HS-27A (cell line): ENCODE results near the gene TMEM235.

Experiments used
- DNase-seq: peaks from one replicate; pipeline ENCODE4 v3.0.0-alpha.2; 2012; ENCODE audit warnings: low read depth, missing footprints

Gene TMEM235

DNA sequence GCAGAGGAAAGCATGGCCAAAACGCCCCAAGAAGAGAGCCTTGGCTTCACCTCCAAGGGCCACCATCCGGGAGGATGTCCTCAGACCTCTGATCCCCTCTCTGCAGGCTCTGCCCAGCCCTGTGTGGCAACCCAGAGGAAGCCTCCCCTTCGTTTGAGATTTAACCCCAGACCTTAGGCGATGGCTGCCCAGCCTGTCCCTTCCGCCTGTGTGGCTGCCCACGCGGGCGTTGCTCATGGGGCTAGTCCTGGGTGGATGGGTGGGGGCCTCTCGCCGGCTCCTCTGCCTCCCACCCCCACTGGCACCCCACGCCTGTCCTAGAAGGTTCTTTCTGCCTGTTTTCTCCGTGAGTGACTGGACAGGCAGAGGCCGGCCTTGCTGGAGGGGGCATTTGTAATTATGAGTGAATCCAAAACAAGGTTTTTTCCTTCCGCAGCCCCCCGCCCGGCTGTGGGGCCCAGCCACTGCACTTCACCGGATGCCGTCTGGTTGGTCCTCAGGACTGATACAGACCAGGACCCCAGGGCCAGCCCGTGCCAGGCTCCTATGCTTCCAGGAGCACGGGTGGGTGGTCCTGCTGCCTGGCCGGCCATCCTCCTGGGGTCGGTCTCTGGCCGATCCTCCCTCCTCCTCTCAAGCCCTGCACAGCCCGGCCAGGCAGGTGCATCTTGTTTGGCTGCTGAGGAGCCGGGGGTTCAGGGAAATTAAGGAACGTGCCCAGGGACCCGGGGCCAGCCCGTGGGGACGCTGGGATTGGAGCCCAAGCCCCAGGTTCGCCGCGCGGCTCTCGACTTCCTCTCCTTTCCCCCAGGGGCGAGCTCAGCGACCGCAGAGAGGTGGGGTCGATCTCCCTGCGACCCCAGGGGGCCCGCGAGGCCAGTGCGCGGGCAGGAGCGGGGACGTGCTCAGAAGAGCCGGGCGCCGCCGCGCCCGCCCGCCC, at the start of gene TMEM235:
TSS of gene TMEM235 (plus strand) at position 636 of the 940 bp plus-strand sequence. CDS start 393 bp downstream, outside the sequence.
- DNase-seq = no peak

DNA sequence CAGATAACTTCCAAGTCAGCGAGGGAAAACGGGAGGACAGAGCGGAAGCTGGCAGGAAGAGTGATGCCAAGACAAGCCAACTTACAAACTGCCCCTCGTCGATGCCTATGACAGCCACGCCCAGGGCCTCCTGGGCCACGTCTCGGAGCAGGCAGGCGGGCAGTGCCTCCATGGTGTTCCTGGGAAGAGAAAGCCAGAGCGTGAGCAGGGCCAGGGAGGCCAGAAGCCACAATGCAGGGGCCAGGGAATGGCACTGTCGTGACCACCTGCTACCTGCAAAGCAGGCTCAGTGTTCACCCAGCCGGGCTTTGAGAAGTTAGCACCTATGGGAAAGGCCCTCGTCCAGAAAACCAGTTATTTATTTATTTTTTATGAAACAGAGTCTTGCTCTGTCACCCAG, 48.9 kb upstream of the TMEM235 start:
- DNase-seq = no peak

DNA sequence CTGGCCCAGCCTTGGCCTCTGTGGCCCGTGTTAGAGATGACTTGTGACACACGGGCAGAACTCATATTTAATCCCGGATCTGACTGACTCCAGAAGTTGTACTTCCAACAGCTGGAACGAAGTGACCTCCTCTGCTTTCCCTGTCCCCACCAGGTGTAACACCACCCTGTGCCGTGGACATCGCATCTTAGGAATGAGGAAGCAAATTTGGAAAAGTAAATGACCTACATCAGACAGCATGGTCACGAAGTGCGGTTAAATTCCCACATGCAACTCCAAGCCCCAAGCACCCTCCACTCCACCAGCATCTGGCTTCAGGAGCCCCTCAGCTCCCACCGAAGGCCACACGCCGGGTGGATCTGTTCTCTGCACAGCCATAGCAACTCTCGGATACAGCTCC, 47.5 kb upstream of the TMEM235 start:
- DNase-seq = no peak

DNA sequence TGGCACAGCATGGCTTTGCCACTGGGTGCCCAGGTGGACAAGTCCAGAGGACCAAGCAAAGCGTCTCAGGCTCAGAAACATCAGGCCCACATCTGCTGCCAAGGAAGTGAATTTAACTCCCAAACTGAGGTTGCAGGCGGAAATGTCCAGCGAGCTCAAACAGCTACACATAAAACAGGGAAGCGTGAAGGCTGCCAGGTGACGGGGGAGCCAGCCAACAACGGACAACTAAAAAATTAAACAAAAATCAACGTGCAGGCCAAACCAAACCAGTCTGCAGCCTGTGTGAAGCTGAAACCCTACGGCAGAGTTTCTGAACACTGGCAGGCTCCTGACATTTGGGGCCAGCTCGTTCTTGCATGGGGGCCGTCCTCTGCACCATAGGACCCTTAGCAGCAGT, 47.1 kb upstream of the TMEM235 start:
- no peak for DNase-seq

DNA sequence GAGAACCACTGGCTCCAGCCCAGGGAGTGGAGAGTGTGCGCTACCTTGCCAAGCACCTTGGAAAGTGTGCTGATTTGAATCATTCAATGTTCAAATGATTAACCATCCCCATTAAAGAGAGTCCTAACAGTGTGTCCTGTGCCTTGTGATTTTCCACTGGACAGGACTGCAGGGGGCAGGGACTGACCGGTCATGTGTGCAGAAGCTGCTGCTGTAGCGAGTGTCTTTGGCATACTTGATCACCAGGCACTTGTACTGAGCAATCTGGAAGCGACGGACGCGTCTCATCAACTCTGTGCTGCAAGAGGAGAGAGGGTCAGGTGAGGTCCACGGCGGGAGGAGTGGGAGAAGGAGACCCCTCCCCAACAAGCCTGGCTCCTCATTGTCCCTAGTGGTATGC, 46.6 kb upstream of the TMEM235 start:
- DNase-seq = no peak

DNA sequence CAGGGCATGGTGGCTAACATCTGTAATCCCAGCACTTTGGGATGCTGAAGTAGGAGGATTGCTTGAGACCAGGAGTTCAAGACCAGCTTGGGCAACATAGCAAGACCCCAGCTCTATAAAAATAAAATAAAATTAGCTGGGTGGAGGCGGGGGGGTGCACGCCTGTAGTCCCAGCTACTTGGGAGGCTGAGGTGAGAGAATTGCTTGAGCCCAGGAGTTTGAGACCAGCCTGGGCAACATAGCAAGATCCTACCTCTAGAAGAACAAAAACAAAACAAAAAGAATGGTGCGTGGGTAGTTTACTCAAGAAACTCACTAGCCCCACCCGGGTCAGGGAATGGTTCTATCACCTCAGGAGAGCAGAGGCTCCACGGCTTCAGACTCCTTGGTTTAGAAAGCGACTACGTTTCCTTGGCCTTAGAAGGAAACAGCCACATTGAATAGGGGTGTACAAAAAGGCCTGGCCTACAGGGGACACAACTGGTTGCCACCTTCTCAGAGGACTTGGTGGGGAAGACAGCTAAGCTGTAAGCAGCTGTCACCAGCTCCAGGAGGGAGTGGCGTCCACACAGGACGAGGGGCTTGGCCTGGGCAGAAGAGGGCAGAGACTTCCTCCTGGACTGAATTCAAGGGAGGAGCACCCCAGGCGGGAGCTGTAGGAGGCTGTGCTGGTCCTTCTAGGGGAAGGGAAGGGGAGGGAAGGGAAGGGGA, 45.3 kb upstream of the TMEM235 start:
- DNase-seq = no peak

DNA sequence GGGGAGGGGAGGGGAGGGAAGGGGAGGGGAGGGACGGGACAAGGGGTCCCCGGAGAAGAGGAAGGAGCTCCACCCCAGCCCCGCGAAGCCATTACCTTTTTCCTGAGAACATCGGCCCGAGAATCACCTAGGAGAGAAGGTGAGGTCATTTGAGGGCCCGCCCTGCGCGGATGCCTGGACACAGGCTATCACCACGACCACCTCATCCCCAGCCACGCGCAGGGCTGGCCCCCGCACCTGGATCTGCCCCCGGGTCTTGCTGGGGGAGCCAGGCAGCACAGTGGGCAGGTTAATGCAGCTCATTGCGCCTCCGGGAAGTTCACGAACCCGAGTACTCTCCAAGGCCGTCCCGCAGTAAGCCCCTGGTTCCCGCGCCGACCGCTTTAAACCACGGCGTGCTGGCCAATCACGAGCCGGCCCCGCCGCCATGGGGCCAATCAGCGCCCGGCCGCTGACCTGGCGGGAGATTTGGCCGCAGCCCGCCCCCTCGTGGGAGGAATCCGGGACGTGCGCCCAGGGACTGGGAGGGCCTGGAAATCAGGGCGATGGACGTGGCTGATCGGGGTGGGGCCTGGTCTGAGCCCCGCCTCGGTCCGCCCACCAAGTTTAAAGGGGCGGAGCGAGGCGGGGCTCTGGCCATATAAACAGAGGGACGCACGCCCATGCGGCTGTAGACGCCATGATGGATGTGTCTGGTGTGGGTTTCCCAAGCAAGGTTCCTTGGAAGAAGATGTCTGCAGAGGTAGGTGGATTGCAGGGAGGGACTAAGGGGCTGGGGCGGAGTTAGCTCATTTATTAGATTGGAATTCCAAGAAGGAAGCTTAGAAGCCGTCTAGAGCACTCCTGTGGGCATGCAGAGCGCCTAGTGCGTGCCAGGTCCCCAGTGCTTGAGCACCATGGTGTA, 44.5 kb upstream of the TMEM235 start, which contains the start of the genes AFMID and TK1:
TSS of gene AFMID (plus strand) at position 671 of the 904 bp plus-strand sequence. CDS start at position 680, 9 bp downstream.
TSS of gene TK1 (minus strand) at position 361 of the 904 bp plus-strand sequence. CDS start at position 303, 58 bp downstream.
- peak; percentile 71 for DNase-seq

DNA sequence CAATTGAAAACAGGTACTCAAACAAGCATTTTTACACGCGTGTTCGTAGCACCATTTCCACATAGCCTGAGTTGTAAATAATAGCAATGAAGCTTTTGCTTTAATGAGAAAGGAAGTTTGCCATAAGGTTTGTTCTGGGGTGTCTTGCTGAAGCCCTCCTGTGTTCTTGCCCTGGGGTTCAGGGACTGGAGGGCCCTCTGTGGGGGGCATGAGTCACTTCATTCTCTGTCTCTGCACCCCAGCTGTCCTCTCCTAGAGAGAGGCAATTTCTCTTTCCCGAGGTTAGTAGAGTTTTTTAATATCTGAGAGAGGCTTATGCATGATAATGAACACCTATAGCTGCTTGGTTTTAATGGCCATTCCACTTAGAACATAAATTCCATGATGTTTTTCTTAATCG, 34.7 kb upstream of the TMEM235 start:
- DNase-seq = no peak

DNA sequence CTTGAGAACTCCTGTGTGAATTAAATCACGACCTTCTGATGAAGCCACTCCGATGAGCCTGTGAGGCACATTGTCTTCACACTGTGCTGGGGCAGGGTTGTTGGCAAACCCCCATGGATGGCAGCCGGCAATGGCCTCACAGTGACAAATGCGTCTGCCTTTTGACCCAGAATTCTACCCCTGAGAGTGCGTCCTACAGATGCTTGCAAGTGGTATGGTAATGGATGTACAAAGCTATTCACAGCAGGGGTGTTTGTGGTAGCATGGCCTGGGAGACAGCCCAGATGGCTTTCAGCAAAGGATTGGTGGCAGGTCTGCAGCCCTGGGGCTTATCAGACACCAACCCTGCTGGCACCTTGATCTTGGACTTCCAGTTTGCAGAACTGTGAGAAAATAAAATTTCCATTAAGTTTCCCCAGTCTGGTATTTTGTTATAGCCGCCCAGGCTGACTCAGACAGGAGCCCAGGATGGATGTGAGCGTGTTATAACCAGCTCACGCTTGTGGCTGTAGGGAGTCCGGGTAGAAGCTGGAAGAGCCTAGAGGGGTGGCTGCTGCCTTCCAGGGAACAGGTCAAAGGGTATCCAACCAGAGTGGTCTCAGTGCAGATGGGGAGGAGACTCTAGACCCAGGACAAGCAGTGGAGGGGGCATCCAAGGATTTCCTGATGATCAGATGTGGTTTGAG, 34.1 kb upstream of the TMEM235 start:
- no peak for DNase-seq

DNA sequence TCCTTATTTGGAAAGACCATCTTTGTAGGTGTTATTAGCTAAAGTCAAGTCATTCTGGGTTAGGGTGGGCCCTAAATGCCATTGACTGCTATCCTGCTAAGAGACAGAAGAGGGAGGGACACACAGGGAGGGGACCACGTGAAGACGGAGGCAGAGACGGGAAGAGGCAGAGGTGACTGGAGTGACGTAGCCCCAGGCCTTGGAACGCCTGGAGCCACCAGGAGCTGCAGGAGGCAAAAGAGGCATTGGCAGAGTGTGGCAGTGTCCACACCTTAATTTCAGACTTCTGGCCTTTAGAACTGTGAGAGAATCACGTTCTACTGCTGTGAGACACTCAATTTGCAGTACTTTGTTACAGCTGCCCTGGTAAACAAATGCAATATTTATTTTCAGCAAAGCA, 31.0 kb upstream of the TMEM235 start:
- no peak for DNase-seq

DNA sequence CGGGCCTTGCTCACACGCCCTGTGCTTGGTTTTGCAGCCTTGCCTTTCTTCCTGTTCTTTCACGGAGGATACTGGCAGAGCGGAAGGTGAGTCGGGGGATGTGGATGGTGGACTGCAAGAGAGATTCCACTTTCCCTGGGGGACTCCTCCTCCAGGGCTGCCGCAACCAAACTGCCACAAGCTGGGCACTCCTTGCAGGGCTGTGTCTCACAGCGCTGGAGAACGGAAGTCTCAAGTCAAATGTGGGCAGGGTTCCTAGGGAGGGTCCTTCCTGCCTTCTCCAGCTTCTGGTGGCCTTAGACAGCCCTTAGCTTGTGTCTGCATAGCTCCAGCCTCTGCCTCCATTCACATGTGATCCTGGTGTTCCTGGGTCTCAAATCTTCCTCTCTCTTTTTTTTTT, 28.8 kb upstream of the TMEM235 start:
- no peak for DNase-seq

DNA sequence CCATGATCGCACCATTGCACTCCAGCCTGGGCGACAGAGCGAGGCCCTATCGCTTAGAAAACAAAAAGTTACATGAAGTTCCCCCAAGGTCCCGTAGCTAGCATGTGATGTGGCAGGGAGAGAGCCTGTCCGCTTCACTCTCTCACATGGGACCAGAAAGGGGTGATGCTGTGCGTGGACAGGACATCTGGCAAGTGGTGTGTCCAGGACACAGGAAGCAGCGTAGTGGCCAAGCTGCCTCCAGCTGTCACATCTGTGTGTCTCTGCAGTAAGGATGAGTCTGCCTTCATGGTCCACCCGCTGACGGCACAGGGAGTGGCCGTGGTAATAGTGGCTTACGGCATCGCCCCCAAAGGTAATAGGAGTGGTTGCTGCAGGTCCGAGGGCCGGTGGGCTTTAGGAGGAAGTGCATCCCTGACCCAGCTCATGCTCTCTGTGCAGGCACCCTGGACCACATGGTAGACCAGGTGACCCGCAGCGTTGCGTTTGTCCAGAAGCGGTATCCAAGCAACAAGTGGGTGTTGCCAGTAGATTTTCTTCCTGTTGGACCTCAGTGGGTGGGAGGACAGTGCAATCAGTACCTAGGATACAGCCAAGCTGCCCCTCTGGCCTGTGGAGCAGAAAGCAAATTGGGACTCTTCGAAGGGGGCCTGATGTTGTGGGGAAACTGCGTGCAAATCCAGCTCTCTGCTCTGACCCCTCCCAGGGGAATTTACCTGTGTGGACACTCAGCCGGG, 26.9 kb upstream of the TMEM235 start:
- DNase-seq = no peak

DNA sequence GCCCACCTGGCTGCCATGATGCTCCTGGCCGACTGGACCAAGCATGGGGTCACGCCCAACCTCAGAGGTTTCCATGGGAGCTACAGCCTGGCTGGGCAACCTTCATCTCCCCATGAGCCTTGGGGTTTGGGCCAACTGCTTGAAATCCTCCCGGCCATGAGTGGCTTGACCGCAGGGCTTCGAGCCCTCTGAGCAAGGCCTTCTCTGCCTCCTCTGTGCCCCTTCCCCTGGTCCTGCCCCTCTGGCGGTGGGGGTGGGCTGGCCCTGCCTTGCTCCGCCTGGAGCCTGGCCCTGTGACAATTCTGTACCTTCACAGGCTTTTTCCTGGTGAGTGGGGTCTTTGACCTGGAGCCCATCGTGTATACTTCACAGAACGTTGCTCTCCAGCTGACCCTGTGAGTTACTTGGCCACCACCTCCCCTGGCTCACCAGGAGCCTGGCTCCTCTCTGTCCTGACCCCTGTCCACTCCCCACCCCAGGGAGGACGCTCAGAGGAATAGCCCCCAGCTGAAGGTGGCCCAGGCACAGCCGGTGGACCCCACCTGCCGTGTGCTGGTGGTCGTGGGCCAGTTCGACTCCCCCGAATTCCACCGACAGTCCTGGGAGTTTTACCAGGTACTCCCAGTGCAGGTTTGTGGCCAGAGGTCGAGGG, 26.2 kb upstream of the TMEM235 start:
- no peak for DNase-seq

DNA sequence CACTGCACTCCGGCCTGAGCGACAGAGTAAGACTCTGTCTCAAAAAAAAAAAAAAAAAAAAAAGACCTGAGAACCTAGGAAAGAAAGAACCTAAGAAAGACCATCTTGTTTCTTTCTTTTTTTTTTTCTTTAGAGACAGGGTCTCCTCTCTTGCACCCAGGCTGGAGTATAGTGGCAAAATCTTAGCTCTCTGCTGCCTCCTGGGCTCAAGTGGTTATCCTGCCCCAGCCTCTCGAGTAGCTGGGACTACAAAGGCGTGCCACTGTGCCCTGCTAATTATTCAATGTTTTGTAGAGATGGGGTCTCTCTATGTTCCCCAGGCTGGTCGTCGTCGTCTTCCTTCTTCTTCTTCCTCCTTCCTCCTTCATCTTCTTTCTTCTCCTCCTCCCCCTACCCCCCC, 25.1 kb upstream of the TMEM235 start:
- no peak for DNase-seq

DNA sequence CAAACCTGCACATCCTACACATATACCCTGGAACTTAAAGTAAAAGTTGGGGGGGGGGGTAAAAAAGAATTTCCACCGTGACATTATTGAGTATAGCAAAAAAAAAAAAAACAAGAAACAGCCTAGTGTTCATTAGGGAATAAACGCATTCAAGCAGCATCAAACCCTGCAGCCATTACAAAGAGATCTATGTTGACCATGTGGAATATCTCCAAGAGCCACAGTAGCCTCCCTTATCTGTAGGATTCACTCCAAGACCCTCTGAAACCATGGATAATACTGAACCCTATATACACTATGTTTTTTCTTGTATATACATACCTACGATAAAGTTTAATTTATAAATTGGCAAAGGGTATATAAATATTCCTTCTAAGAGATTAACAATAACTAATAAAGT, 22.9 kb upstream of the TMEM235 start:
- DNase-seq = no peak

DNA sequence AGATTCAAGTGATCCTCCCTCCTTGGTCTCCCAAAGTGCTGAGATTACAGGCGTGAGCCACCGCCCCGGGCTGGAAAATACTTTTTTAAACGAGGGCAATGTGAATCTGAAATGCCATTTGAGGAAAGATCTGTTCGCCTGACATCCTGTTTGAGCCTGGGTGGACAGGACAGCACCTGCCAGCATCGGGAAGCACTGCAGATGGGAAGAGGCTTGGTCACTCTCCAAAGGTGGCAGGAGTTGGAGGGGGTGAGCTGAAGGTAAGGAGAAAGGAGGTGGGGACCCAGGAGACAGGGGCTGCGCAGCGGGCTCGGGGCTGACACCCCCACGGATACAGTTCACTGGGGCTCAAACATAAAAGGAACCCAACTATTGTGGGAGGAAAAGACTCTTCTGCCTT, 21.3 kb upstream of the TMEM235 start:
- no peak for DNase-seq

DNA sequence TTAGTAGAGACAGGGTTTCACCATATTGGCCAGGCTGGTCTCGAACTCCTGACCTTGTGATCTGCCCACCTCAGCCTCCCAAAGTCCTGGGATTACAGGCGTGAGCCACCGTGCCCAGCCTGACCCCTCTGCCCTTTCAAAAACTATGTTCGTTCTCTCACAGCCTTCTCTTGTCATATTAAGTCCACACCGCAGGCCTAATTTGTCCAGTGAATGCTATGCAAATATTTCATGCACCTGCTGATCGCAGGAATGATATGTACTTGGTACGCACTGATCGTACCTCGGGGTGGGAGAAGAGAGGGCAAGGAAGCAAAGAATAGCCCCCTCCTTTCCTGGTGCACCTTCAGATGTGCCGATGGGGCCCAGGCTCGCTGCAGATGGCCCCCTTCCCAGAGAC, 20.4 kb upstream of the TMEM235 start:
- DNase-seq = no peak

DNA sequence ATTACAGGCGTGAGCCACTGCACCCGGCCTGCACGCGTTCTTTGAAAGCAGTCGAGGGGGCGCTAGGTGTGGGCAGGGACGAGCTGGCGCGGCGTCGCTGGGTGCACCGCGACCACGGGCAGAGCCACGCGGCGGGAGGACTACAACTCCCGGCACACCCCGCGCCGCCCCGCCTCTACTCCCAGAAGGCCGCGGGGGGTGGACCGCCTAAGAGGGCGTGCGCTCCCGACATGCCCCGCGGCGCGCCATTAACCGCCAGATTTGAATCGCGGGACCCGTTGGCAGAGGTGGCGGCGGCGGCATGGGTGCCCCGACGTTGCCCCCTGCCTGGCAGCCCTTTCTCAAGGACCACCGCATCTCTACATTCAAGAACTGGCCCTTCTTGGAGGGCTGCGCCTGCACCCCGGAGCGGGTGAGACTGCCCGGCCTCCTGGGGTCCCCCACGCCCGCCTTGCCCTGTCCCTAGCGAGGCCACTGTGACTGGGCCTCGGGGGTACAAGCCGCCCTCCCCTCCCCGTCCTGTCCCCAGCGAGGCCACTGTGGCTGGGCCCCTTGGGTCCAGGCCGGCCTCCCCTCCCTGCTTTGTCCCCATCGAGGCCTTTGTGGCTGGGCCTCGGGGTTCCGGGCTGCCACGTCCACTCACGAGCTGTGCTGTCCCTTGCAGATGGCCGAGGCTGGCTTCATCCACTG, 17.3 kb upstream of the TMEM235 start, which contains the start of gene BIRC5:
TSS of gene BIRC5 (plus strand) at position 238 of the 690 bp plus-strand sequence. CDS start at position 302, 64 bp downstream.
- DNase-seq = peak; percentile 33

DNA sequence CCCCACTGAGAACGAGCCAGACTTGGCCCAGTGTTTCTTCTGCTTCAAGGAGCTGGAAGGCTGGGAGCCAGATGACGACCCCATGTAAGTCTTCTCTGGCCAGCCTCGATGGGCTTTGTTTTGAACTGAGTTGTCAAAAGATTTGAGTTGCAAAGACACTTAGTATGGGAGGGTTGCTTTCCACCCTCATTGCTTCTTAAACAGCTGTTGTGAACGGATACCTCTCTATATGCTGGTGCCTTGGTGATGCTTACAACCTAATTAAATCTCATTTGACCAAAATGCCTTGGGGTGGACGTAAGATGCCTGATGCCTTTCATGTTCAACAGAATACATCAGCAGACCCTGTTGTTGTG, 16.7 kb upstream of the TMEM235 start:
- DNase-seq = no peak
